Fibroblast of the aortic adventitia (primary cell): ENCODE results near the gene ZNF343. TPM values are rescaled to one million over a fixed set of nuclear protein-coding genes. Genes with fewer than 3 reads are reported as not detected.

Experiments
- DNase-seq: peaks from one replicate; pipeline ENCODE4 v3.0.0-alpha.2; 2010; ENCODE audit warnings: low read depth
- H3K4me3 ChIP-seq: 2 replicates; pipeline ENCODE4 v1.5.1; 2011; ENCODE audit warnings: low read depth, mild to moderate bottlenecking, control low read depth, low read length, moderate library complexity
- CTCF ChIP-seq: IDR thresholded peaks from 2 replicates; pipeline ENCODE4 v1.5.1; 2011; ENCODE audit warnings: mild to moderate bottlenecking, low read length, control low read depth, inconsistent platforms; ENCODE audit not compliant: insufficient read depth
- total RNA-seq: library from RNA; depleted of rRNA; stranded (reverse); fragments of >200 nt; gene quantifications from 2 replicates; pipeline ENCODE4 v1.2.3, GENCODE V29; 2012; ENCODE audit warnings: low replicate concordance

The ZNF343 gene
- total RNA-seq, 1 donor = 9.7 TPM

DNA sequence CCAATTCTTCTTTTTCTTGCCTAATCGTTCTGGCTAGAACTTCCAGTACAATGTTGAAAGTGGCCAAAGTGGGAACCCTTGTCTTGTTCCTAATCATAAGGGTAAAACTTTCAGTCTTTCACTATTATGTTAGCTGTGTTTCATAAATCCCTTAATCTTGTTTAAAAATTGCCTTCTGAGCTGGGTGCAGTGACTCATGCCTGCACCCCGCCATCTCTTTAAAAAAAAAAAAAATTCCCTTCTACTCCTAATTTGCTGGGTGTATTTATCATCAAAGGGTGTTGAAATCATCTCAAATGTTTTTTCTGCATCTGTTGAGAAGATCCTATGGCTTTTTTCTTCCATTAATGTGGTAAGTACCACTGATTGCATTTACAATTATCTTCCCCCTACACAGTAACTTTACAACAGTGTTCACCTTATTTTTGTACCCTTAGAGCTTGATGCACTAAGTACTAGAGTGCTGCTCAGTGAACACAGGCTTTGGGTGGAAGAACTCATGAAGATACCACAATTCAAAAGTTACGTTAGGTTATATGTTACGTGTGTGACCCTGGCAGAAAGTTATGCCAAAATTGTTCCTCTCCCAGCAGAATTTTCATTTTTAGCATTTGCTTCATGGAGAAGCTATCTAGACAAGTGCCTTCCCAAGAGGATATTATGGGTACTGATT is 47.8 kb downstream of the ZNF343 start:
- no peak for DNase-seq
- TF ChIP-seq CTCF = no peak
- no peak overlapping the region for H3K4me3 ChIP-seq

DNA sequence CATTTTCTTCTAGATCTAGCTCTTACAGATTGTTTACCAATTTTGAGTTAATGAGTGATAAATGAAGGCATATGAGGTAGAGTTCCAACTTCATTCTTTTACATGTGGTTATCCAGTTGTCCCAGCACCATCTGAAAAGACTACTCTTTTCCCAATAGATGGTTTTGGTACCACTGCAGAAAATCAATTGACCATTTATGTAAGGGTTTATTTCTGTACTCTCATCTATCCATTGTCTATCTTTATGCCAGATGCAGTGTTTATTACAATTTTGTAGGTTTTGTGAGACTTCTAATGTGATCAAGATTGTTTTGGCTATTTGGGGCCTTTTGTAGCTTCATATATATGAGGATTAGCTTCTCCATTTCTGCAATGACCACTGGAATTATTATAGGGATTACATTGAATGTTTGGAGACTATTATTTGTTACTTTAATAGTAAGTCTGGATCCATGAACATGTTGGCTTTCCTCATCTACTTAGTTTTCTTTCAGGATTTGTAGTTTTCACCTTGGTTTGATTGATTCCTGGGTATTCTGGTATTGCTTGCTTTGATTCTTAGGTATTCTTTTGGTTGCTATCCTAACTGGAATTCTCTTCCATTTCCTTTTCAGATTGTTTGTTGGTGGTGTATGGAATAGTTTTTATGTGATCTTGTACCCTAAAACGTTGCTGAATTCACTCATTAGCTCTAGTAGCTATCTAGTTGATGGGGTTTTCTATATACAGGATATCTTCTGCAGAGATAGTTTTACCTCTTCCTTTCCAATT is 48.5 kb downstream of the ZNF343 start:
- H3K4me3 ChIP-seq = no peak overlapping the region
- no peak for DNase-seq
- TF ChIP-seq CTCF = no peak

DNA sequence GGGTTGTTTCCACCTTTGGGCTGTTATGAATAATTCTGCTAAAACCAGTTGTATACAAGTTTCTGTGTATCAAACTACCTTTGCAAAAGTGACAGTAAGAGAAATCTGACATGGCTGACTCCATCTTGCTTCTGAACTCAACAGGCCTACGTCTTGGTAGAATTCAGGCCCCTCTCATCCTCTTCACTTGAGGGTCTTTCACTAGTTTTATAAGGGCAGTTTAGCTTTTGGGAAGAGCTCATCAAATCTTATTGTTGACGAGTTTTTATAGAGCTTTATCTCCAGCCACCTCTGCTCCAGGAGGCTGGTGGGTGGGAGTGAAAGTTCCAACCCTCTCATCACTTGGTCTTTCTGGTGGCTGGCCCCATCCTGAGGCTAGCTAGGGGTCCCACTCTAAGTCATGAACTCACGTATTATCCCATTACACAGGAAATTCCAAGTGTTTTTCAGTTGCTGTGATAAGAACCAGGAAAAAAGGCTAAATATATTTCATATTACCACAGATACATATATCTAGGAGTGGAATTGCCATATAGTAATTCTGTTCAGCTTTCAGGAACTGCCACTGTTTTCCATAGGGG is 49.7 kb downstream of the ZNF343 start:
- H3K4me3 ChIP-seq = no peak overlapping the region
- DNase-seq = no peak
- TF ChIP-seq CTCF = no peak

DNA sequence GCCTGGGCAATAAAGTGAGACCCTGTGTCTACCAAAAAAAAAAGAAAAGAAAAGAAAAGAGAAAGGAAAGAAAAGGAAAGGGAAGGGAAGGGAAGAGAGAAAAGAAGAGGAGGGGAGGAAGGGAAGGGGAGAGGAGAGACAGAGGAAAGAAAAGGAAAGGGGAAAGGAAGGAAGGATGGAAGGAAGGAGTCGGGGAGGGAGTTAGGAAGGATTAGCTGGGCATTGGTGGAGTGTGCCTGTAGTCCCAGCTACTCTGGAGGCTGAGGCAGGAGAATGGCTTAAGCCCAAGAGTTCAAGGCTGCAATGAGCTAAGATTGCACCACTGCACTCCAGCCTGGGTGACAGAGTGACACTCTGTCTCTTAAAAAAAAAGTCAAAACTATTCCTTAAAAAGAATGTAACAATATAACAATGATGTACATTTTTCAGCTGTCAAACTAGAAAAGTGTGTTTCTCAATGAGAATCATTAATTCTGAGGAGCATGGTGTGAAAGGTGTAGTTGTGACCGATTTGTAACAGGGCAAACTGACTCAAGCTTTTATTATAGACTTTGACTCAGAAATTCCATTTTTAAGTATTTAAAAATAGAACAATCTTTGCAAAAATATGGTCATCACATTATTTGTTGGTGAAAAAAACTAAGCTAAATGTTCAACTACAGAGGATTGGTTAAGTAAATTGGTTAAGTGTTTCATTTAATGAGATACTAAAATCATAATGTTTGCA is 52.8 kb downstream of the ZNF343 start:
- no peak for TF ChIP-seq CTCF
- no peak for DNase-seq

GRCh38 chr20:2453792-2454191 is 54.9 kb downstream of the ZNF343 start:
- TF ChIP-seq CTCF = no peak

More for the DNA sequence above, 52.8 kb downstream of the ZNF343 start:
- no peak overlapping the region for H3K4me3 ChIP-seq

GRCh38 chr20:2451939-2452732 is 56.6 kb downstream of the ZNF343 start:
- DNase-seq = peak; percentile 86
- H3K4me3 ChIP-seq = no peak overlapping the region
- TF ChIP-seq CTCF = peak; percentile 94

More at GRCh38 chr20:2453792-2454191, 54.9 kb downstream of the ZNF343 start:
- H3K4me3 ChIP-seq = no peak overlapping the region
- DNase-seq = no peak
